ENCODE data around the gene PDE4D. TPM values are rescaled to one million over a fixed set of nuclear protein-coding genes. Genes with fewer than 3 reads are reported as not detected.
A peak's percentile ranks its signal among the peaks of the same experiment; 100 is the strongest.

PDE4D gene
- total and polyA plus RNA-seq, 2 donors (not counting 3 experiments of a cell fraction or from before 2014, with no cell fraction given) = 34.5 to 51.2 TPM

GRCh38 chr5:59296317-59297264 is 596.9 kb downstream of the PDE4D start:
- Histone ChIP-seq H3K9me3 (replicated peaks; ENCODE audit: control insufficient read depth, insufficient read depth, low read length) (no peaks in the 10 kb centered on the region), H2AFZ (ENCODE audit: low read depth, low read length) (peak overlapping the region; percentile 75), H3K79me2 (ENCODE audit: control insufficient read depth, insufficient read depth, low read length) (no peaks in the 10 kb centered on the region), H3K27me3 (ENCODE audit: control insufficient read depth in 2 of 2, insufficient read depth in 2 of 2, low read length in 2 of 2) (no peaks in the 10 kb centered on the region), H4K20me1 (replicated peaks; ENCODE audit: control insufficient read depth, extremely low read depth, insufficient read depth, low read length) (no peaks in the 10 kb centered on the region), H3K9ac (replicated peaks; ENCODE audit: extremely low read depth, insufficient read depth, low read length) (peak overlapping the region; percentile 80), H3K4me3 (replicated peaks in 1 of 3; ENCODE audit: insufficient read depth in 1 of 3, low read depth in 1 of 3, low read length in 3 of 3) (peak overlapping the region in 2 of 3 experiments; percentile 48 to 70), H3K27ac (ENCODE audit: insufficient read depth, low read depth, low read length) (peak overlapping the region; percentile 73), H3K4me2 (ENCODE audit: insufficient read depth, low read length) (peak overlapping the region; percentile 97), H3K36me3 (ENCODE audit: control insufficient read depth in 2 of 2, extremely low read depth in 1 of 2, insufficient read depth in 2 of 2, low read length in 2 of 2) (no peaks in the 10 kb centered on the region), H3K4me1 (ENCODE audit: control insufficient read depth, extremely low read depth, insufficient read depth, low read length) (peaks cover 63% of the 10 kb centered on the region), H3K9me1 (replicated peaks; ENCODE audit: control insufficient read depth, extremely low read depth, insufficient read depth, low read length) (peaks cover 2% of the 10 kb centered on the region)
- POLR2A ChIA-PET = interaction anchor here (0.7 kb wide), 2 partner anchors 71 to 74 kb away, joined by 3 read pairs; no protein-coding TSS in a partner anchor
- dilution Hi-C loops (cut with MboI; ENCODE audit: extremely low pct_ligation_motif_present, low sequenced_read_pairs) (no loop called here), intact Hi-C loops (cut with micrococcal nuclease) (loop anchor here (5.0 kb wide), 1 partner anchor 61 kb away; no protein-coding TSS in a partner anchor)
- BruUV-seq (replicated peaks) = no TSS peak
- peak; percentile 60 for FAIRE-seq
- TF ChIP-seq CTCF (IDR thresholded peaks at IDR 0.05; ENCODE audit: extremely low read depth in 1 of 2, insufficient read depth in 1 of 2, low read depth in 1 of 2, low read length in 2 of 2) (no peak), POLR2A (IDR thresholded peaks at IDR 0.05; ENCODE audit: low read depth, low read length) (no peak), FOS (IDR thresholded peaks at IDR 0.05; ENCODE audit: borderline replicate concordance, insufficient read depth, low read length) (peak; percentile 66), JUN (IDR thresholded peaks at IDR 0.05; ENCODE audit: borderline replicate concordance, insufficient read depth, insufficient read length, low read depth) (peak; percentile 60)
- peak; percentile 83 for DNase-seq (ENCODE audit: low read depth, low spot score)
- CTCF ChIA-PET = interaction anchor here (0.6 to 1.4 kb wide), 7 partner anchors 9 to 108 kb away, joined by 3 to 5 read pairs (median 3); no protein-coding TSS in a partner anchor

Measured in endothelial cell of umbilical vein (primary cell).